NCI-H2029 (cell line): ENCODE data around the gene POLR2H.

Experiments
- DNase-seq: peaks from one replicate; lab custom pipeline; 2025; lab: John Stamatoyannopoulos, UW

Gene POLR2H

GRCh38 chr3:184387174-184387714, 25.7 kb downstream of the POLR2H start:
- no peak for DNase-seq

GRCh38 chr3:184388164-184388935, 26.8 kb downstream of the POLR2H start:
- DNase-seq: no peak

GRCh38 chr3:184388936-184389230, 27.4 kb downstream of the POLR2H start:
- DNase-seq: no peak

- DNase-seq: no peak
Measured at GRCh38 chr3:184389384-184389783, 27.9 kb downstream of the POLR2H start.

- no peak for DNase-seq
Measured at GRCh38 chr3:184389935-184390528, 28.5 kb downstream of the POLR2H start.

GRCh38 chr3:184391266-184391665, 29.8 kb downstream of the POLR2H start:
- DNase-seq: no peak

GRCh38 chr3:184395320-184395660, 33.8 kb downstream of the POLR2H start:
- DNase-seq: no peak

- no peak for DNase-seq
Measured at GRCh38 chr3:184399410-184399809, 37.9 kb downstream of the POLR2H start.

- DNase-seq: no peak
Measured at GRCh38 chr3:184405075-184406030, 43.8 kb downstream of the POLR2H start.

GRCh38 chr3:184409331-184409926, 47.9 kb downstream of the POLR2H start:
- DNase-seq: no peak

- no peak for DNase-seq
Measured at GRCh38 chr3:184409946-184410500, 48.5 kb downstream of the POLR2H start.

GRCh38 chr3:184414418-184415202, 53.1 kb downstream of the POLR2H start:
- DNase-seq: no peak

GRCh38 chr3:184415203-184415490, 53.6 kb downstream of the POLR2H start:
- DNase-seq: no peak

- DNase-seq: no peak
Measured at GRCh38 chr3:184417619-184418327, 56.3 kb downstream of the POLR2H start.
